GM18499 (cell line): ENCODE data around the gene UBASH3B.

Experiments used
- ATAC-seq: cut with Tn5 transposase; IDR thresholded peaks from one replicate; pipeline ENCODE4 v1.9.1; 2021; ENCODE audit warnings: moderate number of reproducible peaks; ENCODE audit not compliant: insufficient read depth, unreplicated experiment

The UBASH3B gene

GRCh38 chr11:122776546-122776945 lies 121.0 kb downstream of the UBASH3B start:
- ATAC-seq = no peak

GRCh38 chr11:122777343-122777742 lies 121.8 kb downstream of the UBASH3B start:
- ATAC-seq = no peak

GRCh38 chr11:122778148-122778547 lies 122.6 kb downstream of the UBASH3B start:
- no peak for ATAC-seq

GRCh38 chr11:122779047-122779629 lies 123.6 kb downstream of the UBASH3B start:
- no peak for ATAC-seq

DNA sequence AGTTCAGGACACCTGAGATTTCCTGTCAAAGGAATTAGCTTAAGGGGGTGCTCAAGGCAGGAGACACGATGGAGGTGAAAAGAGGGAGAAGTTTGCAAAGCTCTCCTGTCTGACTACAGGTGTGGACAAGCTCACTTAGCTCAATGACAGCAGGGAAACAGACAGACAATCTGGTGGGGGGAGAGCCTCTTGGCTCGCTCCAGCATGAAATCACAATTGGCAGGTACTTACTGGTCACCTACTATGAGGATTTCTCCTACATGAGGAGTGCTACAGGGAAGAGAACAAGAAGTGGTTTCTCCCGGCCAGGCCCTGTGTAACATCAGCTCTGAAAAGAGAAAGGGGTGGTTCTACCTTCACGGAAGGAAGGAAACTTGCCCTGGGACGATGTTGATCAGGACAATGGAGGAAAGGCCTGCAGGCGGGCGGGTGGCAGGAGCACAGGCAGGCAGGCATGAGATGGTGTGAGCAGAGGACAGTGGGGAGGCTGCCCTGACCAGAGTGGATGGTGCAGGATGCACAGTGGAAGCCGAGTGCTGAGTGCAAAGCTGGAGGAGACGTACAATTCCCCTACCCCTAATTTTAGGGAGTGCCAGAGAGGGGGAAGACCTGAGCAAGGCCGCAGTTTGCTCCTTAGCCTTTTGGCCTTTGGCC lies 124.9 kb downstream of the UBASH3B start:
- ATAC-seq = no peak

GRCh38 chr11:122781378-122782195 lies 126.1 kb downstream of the UBASH3B start:
- ATAC-seq = no peak

DNA sequence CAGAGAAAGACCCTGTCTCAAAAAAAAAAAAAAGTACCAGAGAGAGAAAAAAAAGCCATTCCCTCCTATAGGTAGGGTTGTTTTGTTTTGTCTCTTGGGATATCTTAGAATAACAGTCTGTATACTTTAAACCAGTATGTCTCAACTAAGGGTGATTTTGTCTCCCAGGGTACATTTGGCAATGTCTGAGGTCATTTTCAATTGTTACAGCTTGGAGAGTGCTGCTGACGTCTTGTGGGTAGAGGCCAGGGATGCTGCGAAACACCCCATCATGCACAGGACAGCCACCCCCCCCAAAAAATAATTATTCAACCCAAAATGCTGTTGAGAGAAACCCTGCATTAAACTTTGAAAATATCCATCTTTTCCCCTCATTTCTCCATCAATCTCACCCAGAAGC lies 126.7 kb downstream of the UBASH3B start:
- ATAC-seq = no peak

- ATAC-seq = no peak
Observed at GRCh38 chr11:122784325-122784955, 128.9 kb downstream of the UBASH3B start.

DNA sequence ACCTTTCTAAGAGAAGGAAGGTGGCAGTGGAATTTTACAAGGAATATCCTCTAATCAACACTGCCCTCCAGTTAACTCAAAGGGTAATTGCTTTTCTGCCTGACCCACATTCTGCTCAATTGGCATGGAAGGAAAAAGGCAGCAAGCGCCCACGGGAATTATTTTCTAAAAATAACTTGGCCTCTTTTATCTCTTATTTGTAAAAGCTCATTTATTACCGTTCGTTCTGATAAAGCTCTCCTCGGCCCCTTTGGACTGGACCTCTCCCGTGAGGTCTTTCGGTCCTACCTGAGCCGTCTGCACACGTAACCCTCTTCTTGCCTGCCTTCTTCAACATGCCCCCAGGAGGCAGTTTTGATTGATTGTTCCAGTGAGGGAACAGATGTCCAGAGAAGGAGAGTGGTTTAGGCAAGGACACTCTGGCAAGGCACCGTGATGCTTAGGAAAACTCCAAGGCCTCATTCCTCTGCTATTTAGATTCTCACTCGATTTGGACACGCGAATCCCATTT lies 129.6 kb downstream of the UBASH3B start:
- ATAC-seq = no peak

- no peak for ATAC-seq
Observed at GRCh38 chr11:122786896-122787295, 131.4 kb downstream of the UBASH3B start.

GRCh38 chr11:122788781-122789535 lies 133.4 kb downstream of the UBASH3B start:
- ATAC-seq = no peak

DNA sequence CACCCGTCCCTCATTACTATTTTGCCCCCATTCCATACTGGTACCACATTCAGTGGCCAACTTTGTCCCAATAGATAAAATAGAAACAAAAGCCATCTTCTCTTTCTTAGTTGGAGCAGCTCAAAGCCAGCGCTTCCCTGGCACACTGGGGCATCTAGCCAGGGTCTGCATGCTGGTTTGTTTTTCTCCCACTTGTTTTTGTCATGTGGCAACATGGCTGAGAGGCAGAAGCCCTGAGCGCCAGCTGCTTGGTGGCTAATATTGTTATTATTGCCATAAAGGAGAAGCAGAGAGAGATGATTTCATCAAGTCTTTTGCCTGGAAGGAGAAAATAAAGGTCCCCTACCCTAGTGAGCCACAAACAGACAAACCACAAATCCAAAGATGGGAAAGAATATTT lies 134.4 kb downstream of the UBASH3B start:
- no peak for ATAC-seq

DNA sequence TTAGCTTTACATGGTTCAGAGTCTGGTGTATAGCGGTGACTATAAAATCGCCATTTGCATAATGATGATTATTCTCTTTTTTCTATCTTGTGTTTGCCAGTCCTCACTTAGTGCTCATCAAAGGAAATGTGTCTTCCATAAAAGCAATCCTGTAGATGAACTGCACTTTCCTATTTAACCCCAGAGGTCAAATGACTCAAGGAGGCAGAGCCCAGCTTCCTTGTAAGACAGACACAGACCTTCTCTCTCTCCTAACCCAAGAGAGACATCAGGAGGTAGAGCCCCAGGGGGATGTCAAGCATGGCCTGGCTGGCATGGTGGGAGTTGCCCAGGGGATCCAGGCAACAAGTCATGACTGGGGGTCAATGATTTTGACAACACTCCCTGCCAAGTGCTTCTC lies 135.9 kb downstream of the UBASH3B start:
- no peak for ATAC-seq

- ATAC-seq = no peak
Observed at GRCh38 chr11:122791836-122792235, 136.3 kb downstream of the UBASH3B start.

DNA sequence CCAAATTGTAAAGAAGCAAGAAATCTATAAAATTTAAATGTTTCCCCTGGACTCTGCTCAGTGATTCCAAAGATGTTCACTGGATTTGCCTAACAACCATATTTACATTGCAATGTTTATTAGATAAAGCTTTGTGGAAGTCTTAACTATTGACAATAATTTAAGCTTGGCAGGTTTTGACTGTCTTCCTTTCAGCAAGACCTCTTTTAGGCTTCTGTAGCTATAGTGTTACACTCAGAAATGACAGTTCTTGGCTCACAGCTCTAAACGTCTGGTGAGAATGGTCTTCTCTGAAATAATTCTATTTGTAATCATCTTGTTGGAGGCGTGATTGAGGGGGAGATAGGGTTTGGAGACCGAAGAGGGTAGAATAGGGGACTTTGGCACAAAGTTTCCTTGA lies 138.0 kb downstream of the UBASH3B start:
- no peak for ATAC-seq

- no peak for ATAC-seq
Observed at GRCh38 chr11:122795307-122795706, 139.8 kb downstream of the UBASH3B start.

DNA sequence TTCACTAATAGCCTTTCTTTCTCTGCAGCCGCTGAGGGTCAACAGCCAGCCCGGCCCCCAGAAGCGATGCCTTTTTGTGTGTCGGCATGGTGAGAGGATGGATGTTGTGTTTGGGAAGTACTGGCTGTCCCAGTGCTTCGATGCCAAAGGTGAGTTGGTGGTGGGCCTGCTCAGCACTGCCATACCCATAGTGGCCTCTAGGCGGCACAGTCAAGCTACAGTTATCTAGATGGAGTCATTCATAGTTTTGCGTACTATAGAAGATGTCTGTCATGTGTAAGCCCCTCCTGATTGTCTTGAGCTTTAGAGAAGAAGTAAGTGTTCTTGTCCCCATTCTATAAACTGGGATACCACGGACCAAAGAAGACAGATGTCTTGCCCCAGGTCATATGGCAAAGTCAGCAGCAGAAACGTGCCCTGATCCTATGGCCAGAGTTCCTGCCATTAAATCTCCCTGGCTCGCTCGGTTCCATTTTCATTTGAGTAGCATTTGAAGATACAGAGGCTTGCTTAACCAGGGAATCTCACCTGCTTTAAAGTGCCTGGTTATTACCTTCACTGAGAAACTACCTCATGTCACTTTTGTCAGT lies 140.7 kb downstream of the UBASH3B start:
- ATAC-seq = no peak

DNA sequence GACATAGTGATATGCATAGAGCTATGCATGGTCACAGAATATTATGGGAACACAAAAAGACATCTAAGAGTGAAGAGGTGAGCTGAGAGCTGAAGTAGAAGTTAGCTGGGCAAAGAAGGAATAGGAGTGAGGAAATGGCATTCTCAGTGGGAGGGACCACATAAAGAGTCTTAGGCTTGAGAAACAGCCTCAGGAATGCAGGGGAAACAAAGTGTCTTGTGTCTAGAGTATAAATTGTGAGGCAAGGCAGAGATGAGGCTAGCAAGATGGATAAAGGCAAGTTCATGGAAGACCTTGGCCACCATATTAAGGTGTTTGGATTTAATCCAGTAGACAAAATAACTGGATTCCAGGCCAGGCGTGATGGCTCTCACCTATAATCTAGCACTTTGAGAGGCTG lies 142.1 kb downstream of the UBASH3B start:
- no peak for ATAC-seq

- no peak for ATAC-seq
Observed at GRCh38 chr11:122799406-122800105, 144.0 kb downstream of the UBASH3B start.
